ENCODE data around the gene CCDC40. TPM values are rescaled to one million over a fixed set of nuclear protein-coding genes. Genes with fewer than 3 reads are reported as not detected.
A peak's percentile ranks its signal among the peaks of the same experiment; 100 is the strongest.

CCDC40 gene
- total RNA-seq, 1 donor from 2014 or later = 7.7 TPM

DNA sequence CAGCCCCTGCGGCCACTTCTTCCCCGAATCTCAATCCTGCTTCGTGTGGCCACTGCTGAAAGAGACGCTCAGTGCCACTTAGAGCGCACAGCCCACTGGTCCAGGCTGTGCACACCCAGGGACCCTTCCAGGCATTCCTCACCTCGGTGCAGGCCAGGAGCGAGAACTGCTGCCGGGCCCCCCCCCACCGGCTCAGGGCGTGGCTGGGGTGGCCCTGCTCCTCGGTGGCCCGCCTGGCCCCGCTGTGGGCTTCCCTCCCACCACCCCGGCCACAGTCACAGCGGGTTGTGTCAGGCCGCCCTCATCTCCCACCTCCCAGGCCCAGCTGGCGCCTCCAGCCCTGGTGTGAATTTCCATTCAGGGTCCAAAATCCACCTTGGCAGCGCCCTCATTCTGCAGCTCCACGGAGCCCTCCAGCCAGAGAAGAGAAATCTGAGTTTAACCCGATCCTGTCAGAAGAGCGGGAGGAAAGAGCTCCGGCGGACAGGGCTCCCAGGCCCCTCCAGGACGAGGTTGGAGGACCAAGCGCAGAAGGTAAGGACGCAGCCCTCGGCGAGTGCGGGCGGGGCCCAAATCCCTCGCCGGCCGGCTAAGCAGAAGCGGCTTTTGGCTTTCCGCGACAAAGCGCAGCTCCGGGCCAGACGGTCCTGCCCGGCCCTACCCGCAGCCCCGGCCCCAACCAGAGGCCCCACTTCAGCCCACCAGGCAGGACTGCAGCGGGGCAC is 12.8 kb upstream of the CCDC40 start:
- Histone ChIP-seq H3K4me1 (peaks cover 5% of the 10 kb centered on the region), H4K20me1 (ENCODE audit: low read depth) (peaks cover 48% of the 10 kb centered on the region), H3K27ac (peak overlapping the region; percentile 70), H3F3A (ENCODE audit: low read depth) (peaks cover 9% of the 10 kb centered on the region), H3K4me2 (no peak overlapping the region), H2AFZ (replicated peaks) (no peak overlapping the region), H3K27me3 (no peaks in the 10 kb centered on the region), H3K36me3 (no peaks in the 10 kb centered on the region), H3K9ac (no peak overlapping the region), H3K79me2 (ENCODE audit: low read depth) (peaks cover 41% of the 10 kb centered on the region), H3K4me3 (no peak overlapping the region), H3K9me3 (ENCODE audit: low read depth) (no peaks in the 10 kb centered on the region)
- Mint-ChIP-seq H3K27me3 (ENCODE audit: insufficient read depth, low read depth) (peaks cover 2% of the 10 kb centered on the region), H3K36me3 (peaks cover 18% of the 10 kb centered on the region), H3K4me3 (no peak overlapping the region), H3K9me3 (no peaks in the 10 kb centered on the region), H3K27ac (no peak overlapping the region), H3K4me1 (peaks cover 10% of the 10 kb centered on the region)
- DNase-seq (ENCODE audit: low spot score) = peak; percentile 41
- TF ChIP-seq CTCF (IDR thresholded peaks at IDR 0.05) (no peak), EZH2phosphoT487 (IDR thresholded peaks at IDR 0.05) (no peak), EZH2 (IDR thresholded peaks at IDR 0.05) (no peak)

DNA sequence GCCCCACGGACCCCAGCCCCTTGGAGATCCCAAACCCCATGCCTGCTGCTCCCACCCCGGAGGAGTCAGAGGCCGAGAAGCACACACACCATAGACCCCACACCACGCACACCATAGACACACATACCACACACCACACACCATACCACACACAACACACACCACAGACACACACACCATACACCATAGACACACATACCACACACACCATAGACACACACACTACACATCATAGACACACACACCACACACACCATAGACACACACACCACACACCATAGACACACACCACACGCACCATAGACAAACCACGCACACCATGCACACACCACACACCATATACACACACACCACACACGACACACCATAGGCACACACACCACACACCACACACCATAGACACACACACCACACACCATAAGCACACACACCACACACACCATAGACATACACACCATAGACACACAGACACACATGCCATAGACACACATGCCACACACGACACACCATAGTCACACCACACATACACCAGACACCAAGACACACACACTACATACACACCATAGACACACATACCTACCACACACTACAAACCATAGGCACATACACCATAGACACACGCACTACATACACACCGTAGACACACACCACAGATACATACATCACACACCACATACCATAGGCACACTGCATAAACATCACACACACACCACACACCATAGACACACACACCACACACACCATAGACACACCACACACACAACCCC is 12.1 kb upstream of the CCDC40 start:
- Histone ChIP-seq H4K20me1 (ENCODE audit: low read depth) (peaks cover 54% of the 10 kb centered on the region), H3K27ac (peak overlapping the region; percentile 70), H3K9ac (no peak overlapping the region), H3K36me3 (no peaks in the 10 kb centered on the region), H3K27me3 (no peaks in the 10 kb centered on the region), H3K4me1 (peaks cover 5% of the 10 kb centered on the region), H3K4me2 (no peak overlapping the region), H3K4me3 (no peak overlapping the region), H3K79me2 (ENCODE audit: low read depth) (peaks cover 48% of the 10 kb centered on the region), H3F3A (ENCODE audit: low read depth) (peaks cover 9% of the 10 kb centered on the region), H3K9me3 (ENCODE audit: low read depth) (no peaks in the 10 kb centered on the region), H2AFZ (replicated peaks) (no peak overlapping the region)
- no peak for DNase-seq (ENCODE audit: low spot score)
- TF ChIP-seq EZH2phosphoT487 (IDR thresholded peaks at IDR 0.05) (no peak), EZH2 (IDR thresholded peaks at IDR 0.05) (no peak), CTCF (IDR thresholded peaks at IDR 0.05) (no peak)
- H3K4me1 Mint-ChIP-seq = peaks cover 14% of the 10 kb centered on the region
- H3K27me3 Mint-ChIP-seq (ENCODE audit: insufficient read depth, low read depth) = peaks cover 2% of the 10 kb centered on the region
- H3K36me3 Mint-ChIP-seq = peaks cover 19% of the 10 kb centered on the region
- no peak overlapping the region for H3K27ac Mint-ChIP-seq
- H3K9me3 Mint-ChIP-seq = no peaks in the 10 kb centered on the region
- H3K4me3 Mint-ChIP-seq = no peak overlapping the region

GRCh38 chr17:80025140-80025539 is 11.3 kb upstream of the CCDC40 start:
- peak; percentile 52 for DNase-seq (ENCODE audit: low spot score)
- Histone ChIP-seq H3F3A (ENCODE audit: low read depth) (peaks cover 9% of the 10 kb centered on the region), H3K4me3 (no peak overlapping the region), H3K27ac (no peak overlapping the region), H3K79me2 (ENCODE audit: low read depth) (peaks cover 56% of the 10 kb centered on the region), H3K36me3 (no peaks in the 10 kb centered on the region), H4K20me1 (ENCODE audit: low read depth) (peaks cover 61% of the 10 kb centered on the region), H3K4me1 (peaks cover 5% of the 10 kb centered on the region), H3K4me2 (no peak overlapping the region), H3K27me3 (no peaks in the 10 kb centered on the region), H2AFZ (replicated peaks) (no peak overlapping the region), H3K9me3 (ENCODE audit: low read depth) (no peaks in the 10 kb centered on the region), H3K9ac (no peak overlapping the region)
- Mint-ChIP-seq H3K9me3 (peaks cover 3% of the 10 kb centered on the region), H3K4me1 (peaks cover 21% of the 10 kb centered on the region), H3K36me3 (peaks cover 26% of the 10 kb centered on the region), H3K27ac (no peak overlapping the region), H3K27me3 (ENCODE audit: insufficient read depth, low read depth) (peaks cover 2% of the 10 kb centered on the region), H3K4me3 (no peak overlapping the region)
- no peak for TF ChIP-seq EZH2 (IDR thresholded peaks at IDR 0.05)
- no peak for TF ChIP-seq EZH2phosphoT487 (IDR thresholded peaks at IDR 0.05)
- no peak for TF ChIP-seq CTCF (IDR thresholded peaks at IDR 0.05)
